Astrocyte of the spinal cord (primary cell): ENCODE results near the gene MTUS2.

Experiments
- DNase-seq: peaks from one replicate; pipeline ENCODE4 v3.0.0; 2011; ENCODE audit warnings: low read depth, low spot score
- H3K4me3 ChIP-seq: 2 replicates; pipeline ENCODE4 v1.5.1; 2011; ENCODE audit warnings: low read depth, mild to moderate bottlenecking, low read length, moderate library complexity
- in situ Hi-C: cut with HindIII; loops from 2 replicates; pipeline ENCODE4 v1.10.0; 2017; ENCODE audit warnings: low sequenced_read_pairs
- TF ChIP-seq, protein P1 (sequence below): IDR thresholded peaks from 2 replicates; pipeline ENCODE4 v1.5.1; 2012; ENCODE audit warnings: low read depth, mild to moderate bottlenecking, low read length, inconsistent platforms

The MTUS2 gene

GRCh38 chr13:29271606-29272005 lies 451.5 kb downstream of the MTUS2 start:
- in situ Hi-C loops = no loop called here
- H3K4me3 ChIP-seq = no peak overlapping the region
- no peak for DNase-seq
- TF ChIP-seq, protein P1, sequence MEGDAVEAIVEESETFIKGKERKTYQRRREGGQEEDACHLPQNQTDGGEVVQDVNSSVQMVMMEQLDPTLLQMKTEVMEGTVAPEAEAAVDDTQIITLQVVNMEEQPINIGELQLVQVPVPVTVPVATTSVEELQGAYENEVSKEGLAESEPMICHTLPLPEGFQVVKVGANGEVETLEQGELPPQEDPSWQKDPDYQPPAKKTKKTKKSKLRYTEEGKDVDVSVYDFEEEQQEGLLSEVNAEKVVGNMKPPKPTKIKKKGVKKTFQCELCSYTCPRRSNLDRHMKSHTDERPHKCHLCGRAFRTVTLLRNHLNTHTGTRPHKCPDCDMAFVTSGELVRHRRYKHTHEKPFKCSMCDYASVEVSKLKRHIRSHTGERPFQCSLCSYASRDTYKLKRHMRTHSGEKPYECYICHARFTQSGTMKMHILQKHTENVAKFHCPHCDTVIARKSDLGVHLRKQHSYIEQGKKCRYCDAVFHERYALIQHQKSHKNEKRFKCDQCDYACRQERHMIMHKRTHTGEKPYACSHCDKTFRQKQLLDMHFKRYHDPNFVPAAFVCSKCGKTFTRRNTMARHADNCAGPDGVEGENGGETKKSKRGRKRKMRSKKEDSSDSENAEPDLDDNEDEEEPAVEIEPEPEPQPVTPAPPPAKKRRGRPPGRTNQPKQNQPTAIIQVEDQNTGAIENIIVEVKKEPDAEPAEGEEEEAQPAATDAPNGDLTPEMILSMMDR = no peak

DNA sequence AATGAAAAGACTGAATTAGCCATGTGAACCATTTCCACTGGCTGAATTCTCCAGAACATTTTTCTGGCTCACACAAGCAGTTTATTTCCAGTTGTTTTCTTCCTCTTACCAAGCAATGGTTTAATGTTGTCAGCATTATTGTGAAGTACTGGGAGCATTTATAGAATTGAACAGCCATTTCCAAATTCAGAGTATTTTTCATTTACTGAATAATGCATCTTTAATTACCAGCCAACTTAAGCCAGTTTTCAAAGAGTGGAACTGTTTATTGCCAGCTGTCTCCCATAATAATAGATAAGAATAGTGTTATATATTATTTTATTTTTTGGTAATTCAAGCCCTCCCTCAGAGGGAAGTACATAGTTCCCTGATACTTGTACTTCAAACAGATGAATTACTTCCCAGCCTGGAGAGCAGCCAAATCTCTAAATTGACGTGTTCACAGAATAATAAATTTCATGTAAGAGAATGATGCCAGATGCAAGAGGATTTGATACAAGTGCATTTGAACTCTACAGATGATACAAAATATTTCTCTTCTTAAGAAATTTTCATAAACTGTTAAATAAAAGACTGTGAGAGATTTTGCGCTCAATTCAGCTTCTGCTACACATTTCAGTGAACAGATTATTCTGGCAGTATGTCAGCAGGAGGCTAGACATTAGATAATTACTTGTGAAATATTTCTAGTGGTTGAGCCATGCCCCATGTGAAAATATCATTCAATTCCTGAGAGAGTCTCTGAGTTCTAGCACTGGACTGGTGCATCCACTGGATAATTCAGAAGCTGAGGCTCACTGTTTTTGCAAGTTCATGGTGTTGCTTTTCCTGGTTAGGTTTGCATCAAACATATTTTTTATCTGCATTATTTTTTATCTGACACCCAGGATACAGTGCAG lies 459.5 kb downstream of the MTUS2 start:
- TF ChIP-seq, protein P1 = no peak
- in situ Hi-C loops = no loop called here
- DNase-seq = no peak
- no peak overlapping the region for H3K4me3 ChIP-seq

GRCh38 chr13:29281932-29282495 lies 461.9 kb downstream of the MTUS2 start:
- in situ Hi-C loops = no loop called here
- DNase-seq = no peak
- TF ChIP-seq, protein P1 = no peak
- H3K4me3 ChIP-seq = no peak overlapping the region

GRCh38 chr13:29284726-29285125 lies 464.6 kb downstream of the MTUS2 start:
- in situ Hi-C loops = no loop called here
- TF ChIP-seq, protein P1 = no peak
- DNase-seq = no peak

DNA sequence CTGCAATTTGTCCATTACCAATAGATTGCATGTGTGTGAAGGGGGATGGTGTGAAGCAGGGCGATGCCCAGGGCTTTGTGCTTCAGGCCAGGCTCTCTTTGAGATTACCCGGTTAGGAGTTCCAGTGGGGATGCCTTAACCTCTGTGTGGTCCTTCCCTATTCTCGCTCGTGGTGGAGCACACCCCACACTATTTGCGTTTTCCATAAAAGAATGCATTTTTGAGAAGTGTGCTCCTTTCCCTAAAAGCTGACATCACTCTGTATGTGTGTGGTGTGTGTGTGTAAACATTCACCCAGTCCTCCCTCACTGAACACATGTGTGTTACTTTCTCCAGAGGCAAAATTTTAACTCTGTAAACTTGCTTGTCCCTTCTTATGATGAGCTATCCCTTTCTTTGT lies 467.1 kb downstream of the MTUS2 start:
- DNase-seq = no peak
- in situ Hi-C loops = no loop called here
- TF ChIP-seq, protein P1 = no peak
- H3K4me3 ChIP-seq = no peak overlapping the region

More at GRCh38 chr13:29284726-29285125, 464.6 kb downstream of the MTUS2 start:
- H3K4me3 ChIP-seq = no peak overlapping the region

GRCh38 chr13:29292045-29292444 lies 471.9 kb downstream of the MTUS2 start:
- DNase-seq = no peak
- TF ChIP-seq, protein P1 = no peak
- in situ Hi-C loops = no loop called here
- H3K4me3 ChIP-seq = no peak overlapping the region
